Measurements from ENCODE around the gene SPHK1.

Gene SPHK1

GRCh38 chr17:76385892-76386786, 1.7 kb downstream of the SPHK1 start:
- peak; percentile 78 for DNase-seq

DNA sequence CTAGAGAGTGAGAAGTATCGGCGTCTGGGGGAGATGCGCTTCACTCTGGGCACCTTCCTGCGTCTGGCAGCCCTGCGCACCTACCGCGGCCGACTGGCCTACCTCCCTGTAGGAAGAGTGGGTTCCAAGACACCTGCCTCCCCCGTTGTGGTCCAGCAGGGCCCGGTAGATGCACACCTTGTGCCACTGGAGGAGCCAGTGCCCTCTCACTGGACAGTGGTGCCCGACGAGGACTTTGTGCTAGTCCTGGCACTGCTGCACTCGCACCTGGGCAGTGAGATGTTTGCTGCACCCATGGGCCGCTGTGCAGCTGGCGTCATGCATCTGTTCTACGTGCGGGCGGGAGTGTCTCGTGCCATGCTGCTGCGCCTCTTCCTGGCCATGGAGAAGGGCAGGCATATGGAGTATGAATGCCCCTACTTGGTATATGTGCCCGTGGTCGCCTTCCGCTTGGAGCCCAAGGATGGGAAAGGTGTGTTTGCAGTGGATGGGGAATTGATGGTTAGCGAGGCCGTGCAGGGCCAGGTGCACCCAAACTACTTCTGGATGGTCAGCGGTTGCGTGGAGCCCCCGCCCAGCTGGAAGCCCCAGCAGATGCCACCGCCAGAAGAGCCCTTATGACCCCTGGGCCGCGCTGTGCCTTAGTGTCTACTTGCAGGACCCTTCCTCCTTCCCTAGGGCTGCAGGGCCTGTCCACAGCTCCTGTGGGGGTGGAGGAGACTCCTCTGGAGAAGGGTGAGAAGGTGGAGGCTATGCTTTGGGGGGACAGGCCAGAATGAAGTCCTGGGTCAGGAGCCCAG, 2.8 kb downstream of the SPHK1 start:
- no peak for DNase-seq

DNA sequence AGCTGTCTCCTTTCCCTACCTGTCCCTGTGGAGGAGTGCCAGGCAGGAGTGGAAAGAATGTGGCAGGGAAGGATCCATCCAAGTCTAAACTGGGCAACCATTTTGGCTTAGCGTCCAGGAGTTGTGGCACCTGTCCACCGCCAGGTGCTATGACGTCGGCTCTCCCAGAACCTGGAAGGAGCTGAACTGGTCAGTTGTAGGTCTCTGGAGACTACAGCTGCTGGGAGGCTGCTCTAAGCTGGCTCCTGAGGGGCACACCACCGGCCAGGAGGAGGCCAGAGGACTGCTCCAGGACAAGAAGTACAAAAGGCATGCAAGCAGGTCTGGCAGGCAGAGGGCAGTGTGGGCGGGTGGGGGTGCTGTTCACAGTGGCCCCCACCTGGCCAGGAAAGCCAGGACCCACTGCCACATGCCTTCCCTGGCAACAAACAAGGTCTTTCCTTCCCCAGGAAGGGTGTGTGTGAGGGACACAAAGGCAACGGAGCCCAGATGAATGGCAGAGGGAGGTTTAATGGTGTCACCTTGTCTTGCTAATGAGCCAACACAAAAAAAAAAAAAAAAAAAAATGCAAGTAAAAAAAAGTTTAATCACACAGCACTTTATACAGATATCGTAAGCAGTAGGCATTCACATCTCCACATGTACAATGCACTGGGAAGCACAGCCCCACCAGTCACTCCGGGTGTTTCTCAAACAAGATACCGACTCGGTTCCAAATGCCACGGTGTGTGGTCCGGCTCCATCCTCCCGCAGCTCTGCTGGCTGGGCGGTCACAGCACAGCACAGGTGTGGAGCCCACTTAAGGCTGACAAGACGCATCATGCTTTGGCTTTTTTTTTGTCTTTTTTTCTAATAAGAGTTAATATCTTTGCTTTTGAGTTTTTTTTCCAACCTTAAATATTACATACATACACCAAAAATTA, 4.8 kb downstream of the SPHK1 start:
- no peak for DNase-seq

GRCh38 chr17:76390003-76390421, 5.6 kb downstream of the SPHK1 start:
- DNase-seq, result no peak

GRCh38 chr17:76391200-76391715, 6.8 kb downstream of the SPHK1 start:
- no peak for DNase-seq

- no peak for DNase-seq
Observed at GRCh38 chr17:76394166-76394565, 9.8 kb downstream of the SPHK1 start.

GRCh38 chr17:76395980-76396379, 11.6 kb downstream of the SPHK1 start:
- DNase-seq, result no peak

DNA sequence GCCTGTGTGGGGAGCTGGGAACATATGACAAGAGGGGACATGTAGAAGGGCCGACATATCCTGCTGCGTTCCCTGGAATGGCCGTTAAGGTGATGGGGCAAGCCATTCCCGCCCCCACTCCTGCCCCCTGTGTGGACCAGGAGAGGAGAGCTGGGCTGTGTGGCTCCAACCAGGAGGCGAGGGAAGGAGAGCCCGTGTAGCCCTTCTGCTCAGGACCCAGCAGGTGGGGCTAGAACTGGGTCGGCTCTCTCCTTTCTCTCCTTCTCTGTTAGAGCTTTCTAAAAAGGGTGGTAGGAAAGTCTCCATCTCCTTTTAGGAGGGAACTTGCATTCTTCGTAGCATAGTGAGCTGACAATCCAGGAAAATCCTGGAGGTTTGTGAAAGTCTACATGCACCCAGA, 12.8 kb downstream of the SPHK1 start:
- DNase-seq, result no peak

DNA sequence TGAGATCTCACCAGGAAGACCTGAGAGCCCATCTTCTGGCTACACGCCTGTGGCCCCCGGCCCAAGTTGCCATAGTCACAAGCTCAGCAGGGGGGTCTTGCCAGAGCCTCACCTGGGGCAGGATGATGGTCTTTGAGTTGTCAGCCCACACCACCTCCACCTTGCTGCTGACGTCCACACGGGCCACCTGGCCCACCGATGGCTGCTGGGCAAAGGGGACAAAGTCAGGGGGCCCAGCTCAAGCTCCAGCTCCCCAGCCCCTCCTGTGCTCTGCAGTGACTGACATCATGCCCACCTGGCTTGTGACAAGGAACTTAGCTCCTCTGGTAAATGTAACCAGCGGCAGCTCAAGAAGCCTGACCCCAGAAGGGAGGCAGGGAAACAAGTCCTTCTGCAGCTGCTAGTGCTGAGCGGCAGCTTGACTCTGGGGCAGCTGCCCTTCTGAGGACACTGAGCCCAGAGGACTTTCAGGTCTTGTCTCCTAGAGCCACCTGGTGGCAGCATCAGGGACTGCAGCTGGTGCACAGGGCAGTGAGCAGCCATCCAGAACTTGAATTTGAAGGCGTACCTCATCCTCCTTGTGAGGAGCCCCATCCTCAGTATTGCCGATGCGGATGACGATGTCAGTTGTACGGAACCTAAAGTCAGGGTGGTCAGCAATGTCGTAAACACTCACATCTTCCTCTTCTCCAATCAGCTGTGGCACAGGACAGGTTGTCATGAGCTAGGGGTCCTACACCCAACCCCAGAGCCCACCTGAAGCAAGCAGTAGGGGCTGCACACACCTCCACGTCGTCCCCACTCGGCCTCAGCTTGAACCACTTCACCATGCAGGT, 13.5 kb downstream of the SPHK1 start:
- peak; percentile 85 for DNase-seq

DNA sequence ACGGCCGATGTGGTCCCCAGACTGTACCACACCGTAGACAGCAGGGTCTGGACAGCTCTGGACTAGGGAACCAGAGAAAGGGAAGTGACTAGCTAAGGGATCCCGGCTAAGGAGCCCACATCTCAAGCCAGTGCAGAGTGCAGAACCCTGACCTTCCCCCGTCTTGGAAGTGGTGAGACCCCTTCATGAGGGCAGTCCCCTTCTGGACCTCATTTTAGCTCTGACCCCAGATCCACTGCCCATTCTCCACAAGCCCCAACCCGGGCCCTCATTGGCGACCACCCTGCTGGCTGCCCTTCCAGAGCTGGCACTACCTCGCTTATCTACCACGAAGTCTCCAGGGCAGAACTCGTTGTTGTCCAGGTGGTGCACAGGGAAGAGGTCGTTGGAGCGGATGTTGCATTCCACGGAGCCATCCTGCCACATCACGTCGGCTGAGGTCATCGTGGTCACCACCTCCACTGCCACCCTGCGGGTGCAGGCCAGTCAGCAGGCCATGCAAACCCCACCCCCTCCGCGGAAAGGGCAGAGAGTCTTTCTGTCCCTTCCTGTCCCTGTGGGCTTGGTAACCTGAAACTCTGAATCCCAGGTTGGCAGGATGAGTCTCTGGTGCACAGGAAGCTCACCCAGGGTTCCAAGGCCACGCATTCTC, 14.2 kb downstream of the SPHK1 start:
- no peak for DNase-seq

DNA sequence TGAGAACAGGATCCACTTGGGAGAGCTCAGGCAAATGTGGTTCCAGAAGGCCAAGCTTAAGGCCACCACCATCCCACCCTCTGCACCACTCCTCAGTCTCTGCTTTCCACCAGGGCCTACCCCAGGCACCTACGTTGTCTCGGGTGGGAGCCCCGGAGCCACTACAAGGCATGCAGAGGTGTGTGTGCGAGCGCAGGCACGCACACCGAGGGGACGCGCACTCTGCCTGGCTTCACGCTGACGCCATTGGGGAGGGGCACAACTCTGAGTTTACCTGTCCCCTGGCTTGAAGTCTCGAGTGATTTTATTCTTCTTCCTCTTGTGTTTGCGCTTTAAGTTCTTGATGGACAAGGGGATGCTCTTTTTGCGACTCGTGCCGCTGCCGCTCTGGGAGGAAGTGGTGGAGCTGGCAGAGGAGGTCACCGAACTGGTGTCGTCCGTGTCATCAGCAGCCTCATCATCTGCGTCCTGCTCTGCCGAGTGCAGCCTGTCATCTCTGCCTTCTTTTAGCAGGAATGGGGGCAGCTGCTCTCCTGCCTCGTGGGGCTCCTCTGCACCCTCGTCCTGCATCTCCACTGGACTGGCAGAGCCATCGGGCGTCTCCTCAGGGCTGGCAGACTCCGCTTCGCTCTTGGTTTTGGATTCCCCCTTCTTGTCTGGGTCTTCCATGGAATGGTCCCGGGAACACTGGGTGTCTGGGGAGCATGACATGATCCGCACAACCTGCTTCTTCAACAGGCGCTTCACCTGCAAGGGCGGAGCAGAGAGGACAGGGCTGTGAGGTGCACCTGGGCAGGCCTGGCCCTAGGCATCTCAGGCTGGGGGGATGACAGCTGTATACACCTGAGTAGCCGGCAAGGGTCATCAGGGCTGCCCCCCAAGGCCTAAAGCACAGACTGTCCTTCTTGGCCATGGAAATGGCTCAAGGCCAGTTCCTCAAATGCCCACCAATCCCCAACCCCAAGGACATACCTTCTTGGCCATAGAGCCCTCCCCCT, 15.1 kb downstream of the SPHK1 start:
- no peak for DNase-seq

- no peak for DNase-seq
Observed at GRCh38 chr17:76402711-76403110, 18.3 kb downstream of the SPHK1 start.

DNA sequence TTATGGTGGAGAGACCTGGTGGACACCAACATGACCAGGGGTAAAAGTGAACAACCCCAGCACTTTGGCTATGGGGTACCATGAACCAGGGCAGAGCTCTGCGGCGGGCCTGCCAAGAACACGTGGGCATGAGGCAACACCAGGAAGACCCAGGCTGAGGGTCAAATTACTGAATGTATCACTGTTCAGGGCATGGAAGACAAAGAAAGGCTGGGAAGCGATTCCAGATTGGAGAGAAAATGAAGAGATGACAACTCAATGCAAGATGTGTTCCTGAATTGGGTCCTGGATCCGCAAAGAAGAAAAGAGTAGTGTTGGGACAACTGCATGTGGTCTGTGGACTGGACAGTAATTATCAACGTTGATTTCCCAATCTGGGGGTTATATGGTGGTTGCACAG, 19.8 kb downstream of the SPHK1 start:
- DNase-seq, result no peak

- DNase-seq, result no peak
Observed at GRCh38 chr17:76404976-76405563, 20.7 kb downstream of the SPHK1 start.

DNA sequence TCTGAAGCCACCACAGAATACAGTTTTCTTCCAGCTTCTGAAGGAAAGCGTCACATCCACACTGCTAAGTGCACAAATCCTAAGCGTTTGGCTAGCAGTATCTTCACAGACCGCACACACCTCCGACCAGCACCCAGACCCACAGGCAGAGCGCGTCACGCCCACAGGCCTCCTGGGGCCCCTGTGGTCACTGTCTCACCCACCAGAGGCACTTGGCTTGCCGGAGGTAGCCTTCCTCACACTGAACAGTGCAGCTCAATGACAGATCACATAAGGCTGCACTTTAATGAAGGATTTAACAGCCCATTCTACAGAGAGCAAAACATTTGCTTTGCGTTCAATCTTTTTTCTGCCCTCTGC, 21.2 kb downstream of the SPHK1 start:
- DNase-seq, result no peak

GRCh38 chr17:76405967-76406647, 21.7 kb downstream of the SPHK1 start:
- no peak for DNase-seq

DNA sequence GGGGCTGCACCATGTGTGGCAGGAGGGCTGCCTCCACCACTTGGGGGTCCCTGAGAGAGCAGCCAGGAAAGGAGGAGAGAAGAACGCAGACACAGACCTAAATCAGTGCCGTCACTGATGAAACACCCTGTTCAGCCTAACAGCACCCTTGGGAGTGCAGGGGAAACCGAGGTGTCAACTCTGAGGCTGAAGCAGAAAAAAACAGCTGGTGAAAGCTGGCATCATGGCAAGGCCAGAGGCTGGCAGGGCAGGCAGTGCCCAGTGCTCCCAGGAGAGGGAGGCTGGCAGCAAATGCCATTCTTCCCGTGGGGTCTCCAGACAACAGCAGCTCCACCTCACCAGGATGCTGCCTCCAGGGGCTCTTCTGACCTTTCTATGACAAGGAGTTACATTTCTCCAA, 23.1 kb downstream of the SPHK1 start:
- no peak for DNase-seq

GRCh38 chr17:76408037-76408849, 23.8 kb downstream of the SPHK1 start:
- peak; percentile 66 for DNase-seq

Data from stimulated activated CD4-positive, alpha-beta T cell treated with anti-CD3 and anti-CD28 coated beads, Interleukin-12 subunit alpha, Interleukin-12 subunit beta, amount 100 ng/mL, for 4 hours (primary cell).